Ishikawa (cell line): ENCODE results near the gene UBIAD1.

Experiments
- CREB1 ChIP-seq: IDR thresholded peaks from 2 replicates; pipeline ENCODE4 v1.6.1; 2012; ENCODE audit warnings: low read depth
- TEAD4 ChIP-seq: IDR thresholded peaks from 2 replicates; pipeline ENCODE4 v1.6.1; 2012

- TF ChIP-seq TEAD4: no peak
- TF ChIP-seq CREB1: no peak
These were observed 13.9 kb downstream of the UBIAD1 start for GRCh38 chr1:11286735-11287410.
